HPDE6-E6E7 (cell line): ENCODE data around the gene ANGPTL2.

Experiments used
- DNase-seq: peaks from one replicate; pipeline ENCODE4 v3.0.0; 2011; ENCODE audit warnings: missing footprints; ENCODE audit errors: extremely low spot score

Gene ANGPTL2

GRCh38 chr9:127050591-127051001 is 71.8 kb downstream of the ANGPTL2 start:
- no peak for DNase-seq

DNA sequence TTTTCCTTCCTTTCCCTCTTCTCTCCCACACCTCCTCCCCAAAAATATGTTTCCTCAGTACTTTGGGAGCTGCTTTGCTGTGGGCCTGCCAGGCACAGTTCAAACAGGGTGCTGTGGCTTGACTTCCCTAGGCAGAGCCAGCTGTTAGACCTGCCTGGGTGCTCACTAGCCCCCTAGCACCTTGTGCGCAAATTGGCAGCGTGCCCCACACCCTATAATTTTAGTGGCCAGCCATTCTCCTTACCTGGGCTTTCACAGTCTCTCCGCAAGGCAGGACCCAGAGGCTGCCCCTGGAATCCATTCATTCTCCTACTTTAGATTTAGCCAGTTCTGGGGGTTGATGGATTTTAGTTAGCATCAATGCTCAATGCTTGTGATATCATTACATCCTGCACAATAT is 72.3 kb downstream of the ANGPTL2 start:
- no peak for DNase-seq

DNA sequence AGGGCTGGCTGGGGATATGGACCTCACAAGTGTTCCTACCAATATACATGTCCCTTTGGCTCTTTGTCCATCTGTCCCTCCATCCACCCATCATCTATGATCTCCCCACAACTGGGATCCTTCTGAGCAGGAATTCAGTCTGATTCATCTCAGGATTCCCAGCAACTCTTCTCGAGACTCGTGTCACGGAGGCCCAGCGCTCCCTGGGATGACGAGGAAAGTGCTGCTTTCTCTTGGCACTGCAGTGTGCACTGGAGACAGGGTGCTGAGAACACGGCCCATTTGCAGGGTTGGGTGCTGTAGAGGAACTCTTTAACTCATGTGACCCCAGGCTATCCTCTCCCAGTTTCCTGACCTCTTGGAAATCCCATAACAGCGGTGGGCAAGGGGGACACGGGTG is 72.9 kb downstream of the ANGPTL2 start:
- DNase-seq = no peak

DNA sequence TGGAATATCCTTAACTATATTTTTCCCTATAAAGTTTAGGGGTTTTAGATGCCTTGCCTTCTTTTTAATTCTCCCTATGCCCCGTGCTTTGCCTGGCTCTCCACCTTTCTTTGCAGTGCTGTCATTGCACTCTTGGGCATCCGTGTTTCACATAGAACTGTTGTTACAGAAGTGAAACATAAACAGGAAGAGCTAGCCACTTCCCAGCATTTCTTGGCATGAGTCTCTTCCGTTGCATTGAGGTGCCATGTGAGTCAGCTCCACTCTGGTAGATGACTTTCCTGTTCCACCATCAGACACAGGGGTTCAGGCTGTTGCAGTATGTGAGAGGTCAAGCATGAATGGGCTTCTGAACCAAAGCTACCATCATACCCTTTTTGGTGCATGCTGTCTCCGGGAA is 73.4 kb downstream of the ANGPTL2 start:
- DNase-seq = peak; percentile 85

DNA sequence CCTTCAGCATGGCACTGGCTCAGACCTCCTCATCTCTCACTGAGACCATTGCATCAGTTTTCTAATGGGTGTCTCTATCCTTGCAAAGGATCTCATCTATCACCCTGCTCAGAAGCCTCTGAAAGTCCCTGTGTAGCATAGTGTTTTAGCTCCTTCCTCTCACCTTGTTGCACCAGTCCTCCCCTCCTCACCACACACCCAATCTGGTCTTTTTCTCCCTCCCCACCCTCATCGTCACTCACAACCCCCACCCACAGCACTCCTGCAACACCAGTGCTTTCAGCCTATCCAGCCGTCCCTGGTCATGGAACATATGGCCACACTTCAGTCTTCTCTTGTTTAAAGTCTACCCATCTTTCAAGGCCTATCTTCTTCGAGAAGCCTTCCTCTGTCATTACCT is 74.5 kb downstream of the ANGPTL2 start:
- no peak for DNase-seq

GRCh38 chr9:127045148-127045547 is 77.3 kb downstream of the ANGPTL2 start:
- DNase-seq = no peak

- DNase-seq = no peak
These were observed 82.9 kb downstream of the ANGPTL2 start for GRCh38 chr9:127039492-127039891.

- no peak for DNase-seq
These were observed 83.9 kb downstream of the ANGPTL2 start for GRCh38 chr9:127038531-127038930.
